GM21360 (cell line): ENCODE data around the gene FANCG.

ENCODE experiments used
- ATAC-seq: cut with Tn5 transposase; IDR thresholded peaks from one replicate; pipeline ENCODE4 v1.9.1; 2021; ENCODE audit warnings: mild to moderate bottlenecking, moderate library complexity; ENCODE audit not compliant: unreplicated experiment

FANCG gene

GRCh38 chr9:35069020-35069419 lies 10.7 kb downstream of the FANCG start:
- ATAC-seq, result no peak

- ATAC-seq, result no peak
These were observed 12.7 kb downstream of the FANCG start for GRCh38 chr9:35067056-35067455.

- no peak for ATAC-seq
These were observed 19.1 kb downstream of the FANCG start for GRCh38 chr9:35060548-35061207.

GRCh38 chr9:35059438-35059837 lies 20.3 kb downstream of the FANCG start:
- no peak for ATAC-seq

GRCh38 chr9:35057271-35057620 lies 22.5 kb downstream of the FANCG start:
- no peak for ATAC-seq

GRCh38 chr9:35056571-35057270 lies 23.0 kb downstream of the FANCG start:
- no peak for ATAC-seq

GRCh38 chr9:35054871-35055644 lies 24.7 kb downstream of the FANCG start:
- no peak for ATAC-seq

GRCh38 chr9:35054185-35054835 lies 25.4 kb downstream of the FANCG start:
- no peak for ATAC-seq

- ATAC-seq, result no peak
These were observed 28.4 kb downstream of the FANCG start for GRCh38 chr9:35051069-35051967.

GRCh38 chr9:35048511-35048910 lies 31.2 kb downstream of the FANCG start:
- ATAC-seq, result no peak

GRCh38 chr9:35044071-35044470 lies 35.7 kb downstream of the FANCG start:
- ATAC-seq, result no peak

- ATAC-seq, result no peak
These were observed 36.7 kb downstream of the FANCG start for GRCh38 chr9:35042891-35043545.

GRCh38 chr9:35042081-35042604 lies 37.6 kb downstream of the FANCG start:
- no peak for ATAC-seq

- no peak for ATAC-seq
These were observed 43.7 kb downstream of the FANCG start for GRCh38 chr9:35035851-35036701.

GRCh38 chr9:35033101-35033500 lies 46.6 kb downstream of the FANCG start:
- no peak for ATAC-seq

- ATAC-seq, result no peak
These were observed 49.9 kb downstream of the FANCG start for GRCh38 chr9:35029852-35030251.

GRCh38 chr9:35029241-35029640 lies 50.5 kb downstream of the FANCG start:
- ATAC-seq, result no peak

GRCh38 chr9:35028341-35028740 lies 51.4 kb downstream of the FANCG start:
- no peak for ATAC-seq

- no peak for ATAC-seq
These were observed 51.9 kb downstream of the FANCG start for GRCh38 chr9:35027860-35028259.
